SK-N-SH (cell line): ENCODE measurements around the gene SMARCA1.

ENCODE experiments used
- ELF1 ChIP-seq: IDR thresholded peaks from 2 replicates; pipeline ENCODE4 v1.4.0; 2012
- MEF2A ChIP-seq: IDR thresholded peaks from 2 replicates; pipeline ENCODE4 v1.4.0; 2012; ENCODE audit warnings: low read depth, borderline replicate concordance
- MXI1 ChIP-seq: IDR thresholded peaks from 2 replicates; pipeline ENCODE4 v1.6.1; 2012; ENCODE audit warnings: mild to moderate bottlenecking, low read depth, low read length, improper control_type of control experiment
- POLR2AphosphoS5 ChIP-seq: IDR thresholded peaks from 2 replicates; pipeline ENCODE4 v1.6.1; 2012; ENCODE audit warnings: low read depth, low read length
- SMC3 ChIP-seq: IDR thresholded peaks from 2 replicates; pipeline ENCODE4 v1.6.1; 2012; ENCODE audit warnings: low read depth, low read length, improper control_type of control experiment
- TF ChIP-seq, protein P1 (sequence below): fragments of 200-600 bp; sonication (generic); IDR thresholded peaks from 2 replicates; pipeline ENCODE4 v1.6.1; 2017; ENCODE audit warnings: antibody characterized with exemption, mild to moderate bottlenecking, moderate library complexity

DNA sequence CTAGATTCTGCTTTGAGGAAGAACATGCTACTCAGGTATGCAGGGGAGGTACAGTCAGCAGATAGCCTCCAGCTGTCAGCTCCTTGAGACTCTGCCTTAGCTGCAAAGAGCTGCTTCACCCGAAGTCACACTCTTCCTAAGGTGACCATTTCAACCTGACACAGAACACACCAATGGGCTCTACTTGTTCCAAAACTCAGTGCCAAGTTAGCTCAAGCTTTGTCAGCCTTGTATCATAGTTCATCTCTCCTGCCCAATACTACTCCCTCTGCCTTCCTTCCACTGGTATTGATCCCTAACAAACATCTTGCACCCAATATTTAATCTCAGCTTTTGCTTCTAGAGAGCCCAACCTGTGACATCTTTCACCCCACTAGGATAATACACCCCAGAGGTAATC is 7.8 kb upstream of the SMARCA1 start:
- TF ChIP-seq, protein P1, sequence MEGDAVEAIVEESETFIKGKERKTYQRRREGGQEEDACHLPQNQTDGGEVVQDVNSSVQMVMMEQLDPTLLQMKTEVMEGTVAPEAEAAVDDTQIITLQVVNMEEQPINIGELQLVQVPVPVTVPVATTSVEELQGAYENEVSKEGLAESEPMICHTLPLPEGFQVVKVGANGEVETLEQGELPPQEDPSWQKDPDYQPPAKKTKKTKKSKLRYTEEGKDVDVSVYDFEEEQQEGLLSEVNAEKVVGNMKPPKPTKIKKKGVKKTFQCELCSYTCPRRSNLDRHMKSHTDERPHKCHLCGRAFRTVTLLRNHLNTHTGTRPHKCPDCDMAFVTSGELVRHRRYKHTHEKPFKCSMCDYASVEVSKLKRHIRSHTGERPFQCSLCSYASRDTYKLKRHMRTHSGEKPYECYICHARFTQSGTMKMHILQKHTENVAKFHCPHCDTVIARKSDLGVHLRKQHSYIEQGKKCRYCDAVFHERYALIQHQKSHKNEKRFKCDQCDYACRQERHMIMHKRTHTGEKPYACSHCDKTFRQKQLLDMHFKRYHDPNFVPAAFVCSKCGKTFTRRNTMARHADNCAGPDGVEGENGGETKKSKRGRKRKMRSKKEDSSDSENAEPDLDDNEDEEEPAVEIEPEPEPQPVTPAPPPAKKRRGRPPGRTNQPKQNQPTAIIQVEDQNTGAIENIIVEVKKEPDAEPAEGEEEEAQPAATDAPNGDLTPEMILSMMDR = no peak
- no peak for TF ChIP-seq ELF1
- no peak for TF ChIP-seq POLR2AphosphoS5
- no peak for TF ChIP-seq MXI1
- no peak for TF ChIP-seq MEF2A
- TF ChIP-seq SMC3 = no peak
